Measurements from ENCODE around the gene ADCK1. TPM values are rescaled to one million over a fixed set of nuclear protein-coding genes. Genes with fewer than 3 reads are reported as not detected.
"Not testable (repeated sequence)": the region's sequence is repeated elsewhere in the genome, so short reads cannot be mapped to it uniquely, and the experiment has no call there.

The ADCK1 gene
- total RNA-seq, 1 donor from 2014 or later = 10.3 TPM

DNA sequence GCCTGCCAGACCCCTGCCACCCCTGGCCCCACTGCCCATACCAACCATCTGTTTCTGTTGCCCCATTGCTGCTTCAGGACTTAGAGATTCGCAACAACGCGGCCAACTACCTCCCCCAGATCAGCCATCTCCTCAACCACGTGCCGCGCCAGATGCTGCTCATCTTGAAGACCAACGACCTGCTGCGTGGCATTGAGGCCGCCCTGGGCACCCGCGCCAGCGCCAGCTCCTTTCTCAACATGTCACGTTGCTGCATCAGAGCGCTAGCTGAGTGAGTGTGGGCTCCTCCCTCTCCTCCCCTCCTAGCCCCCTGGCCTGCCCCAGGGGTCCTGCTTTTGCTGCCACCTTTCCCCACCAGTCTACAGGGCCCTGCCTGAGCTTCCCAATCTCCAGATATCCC lies 131.5 kb downstream of the ADCK1 start:
- TF ChIP-seq, protein P1, sequence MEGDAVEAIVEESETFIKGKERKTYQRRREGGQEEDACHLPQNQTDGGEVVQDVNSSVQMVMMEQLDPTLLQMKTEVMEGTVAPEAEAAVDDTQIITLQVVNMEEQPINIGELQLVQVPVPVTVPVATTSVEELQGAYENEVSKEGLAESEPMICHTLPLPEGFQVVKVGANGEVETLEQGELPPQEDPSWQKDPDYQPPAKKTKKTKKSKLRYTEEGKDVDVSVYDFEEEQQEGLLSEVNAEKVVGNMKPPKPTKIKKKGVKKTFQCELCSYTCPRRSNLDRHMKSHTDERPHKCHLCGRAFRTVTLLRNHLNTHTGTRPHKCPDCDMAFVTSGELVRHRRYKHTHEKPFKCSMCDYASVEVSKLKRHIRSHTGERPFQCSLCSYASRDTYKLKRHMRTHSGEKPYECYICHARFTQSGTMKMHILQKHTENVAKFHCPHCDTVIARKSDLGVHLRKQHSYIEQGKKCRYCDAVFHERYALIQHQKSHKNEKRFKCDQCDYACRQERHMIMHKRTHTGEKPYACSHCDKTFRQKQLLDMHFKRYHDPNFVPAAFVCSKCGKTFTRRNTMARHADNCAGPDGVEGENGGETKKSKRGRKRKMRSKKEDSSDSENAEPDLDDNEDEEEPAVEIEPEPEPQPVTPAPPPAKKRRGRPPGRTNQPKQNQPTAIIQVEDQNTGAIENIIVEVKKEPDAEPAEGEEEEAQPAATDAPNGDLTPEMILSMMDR (IDR thresholded peaks at IDR 0.05; ENCODE audit: borderline replicate concordance) = no peak
- no peak for DNase-seq
- no peak overlapping the region for H3K27ac ChIP-seq (replicated peaks)
- no peak overlapping the region for H3K4me3 ChIP-seq
- intact Hi-C loops (cut with micrococcal nuclease) = no loop called here
- peaks cover 10% of the 10 kb centered on the region for H3K9me3 ChIP-seq (replicated peaks)
- no peaks in the 10 kb centered on the region for H3K27me3 ChIP-seq (ENCODE audit: low read depth)
- H3K4me1 ChIP-seq = no peaks in the 10 kb centered on the region
- H3K36me3 ChIP-seq = peaks cover 54% of the 10 kb centered on the region

DNA sequence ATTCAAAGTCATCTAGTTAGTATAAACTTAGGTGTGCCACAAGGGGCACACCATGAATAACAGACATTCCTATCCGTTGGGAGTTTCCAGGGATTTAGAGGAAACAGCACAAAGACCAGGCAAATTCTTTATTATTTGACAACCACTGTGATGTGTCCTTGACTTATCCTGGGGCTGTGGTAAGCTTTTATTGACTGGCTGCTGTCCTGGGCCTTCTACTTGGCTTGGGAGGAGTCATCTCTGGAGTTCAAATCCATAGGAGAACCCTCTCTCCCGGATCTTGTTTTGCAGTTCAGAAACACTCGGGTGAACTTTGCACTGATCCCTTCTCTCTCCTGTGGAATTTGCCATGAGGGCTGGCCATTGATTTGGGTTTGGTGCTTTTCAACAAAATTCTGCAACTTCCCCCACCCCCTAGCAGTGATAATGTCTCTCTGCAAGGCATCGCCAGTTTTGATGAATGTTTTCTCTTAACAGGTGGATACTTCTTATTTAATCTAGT lies 136.3 kb downstream of the ADCK1 start:
- TF ChIP-seq, protein P1 (IDR thresholded peaks at IDR 0.05; ENCODE audit: borderline replicate concordance) = no peak
- Histone ChIP-seq H3K36me3 (peaks cover 51% of the 10 kb centered on the region), H3K4me1 (no peaks in the 10 kb centered on the region), H3K27me3 (ENCODE audit: low read depth) (no peaks in the 10 kb centered on the region), H3K4me3 (no peak overlapping the region), H3K9me3 (replicated peaks) (peaks cover 19% of the 10 kb centered on the region), H3K27ac (replicated peaks) (no peak overlapping the region)
- intact Hi-C loops (cut with micrococcal nuclease) = no loop called here
- DNase-seq = no peak

DNA sequence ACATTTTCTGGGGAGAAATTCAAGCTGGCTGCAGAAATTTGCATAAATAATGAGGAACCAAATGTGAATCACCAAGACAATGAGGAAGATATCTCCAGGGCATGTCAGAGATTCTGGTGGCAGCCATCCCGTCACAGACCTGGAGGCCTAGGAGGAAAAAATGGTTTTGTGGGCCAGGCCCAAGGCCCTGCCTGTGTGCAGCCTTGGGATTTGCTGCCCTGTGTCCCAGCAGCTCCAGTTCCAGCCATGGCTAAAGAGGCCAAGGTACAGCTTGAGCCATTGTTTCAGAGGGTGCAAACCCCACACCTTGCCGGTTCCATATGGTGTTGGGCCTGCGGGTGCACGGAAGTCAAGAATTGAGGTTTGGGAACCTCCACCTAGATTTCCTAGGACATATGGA lies 147.5 kb downstream of the ADCK1 start:
- H3K27me3 ChIP-seq (ENCODE audit: low read depth) = peaks cover 5% of the 10 kb centered on the region
- no peak for DNase-seq
- no peak overlapping the region for H3K4me3 ChIP-seq
- peaks cover 7% of the 10 kb centered on the region for H3K9me3 ChIP-seq (replicated peaks)
- intact Hi-C loops (cut with micrococcal nuclease) = no loop called here
- H3K4me1 ChIP-seq = no peaks in the 10 kb centered on the region
- TF ChIP-seq, protein P1 (IDR thresholded peaks at IDR 0.05; ENCODE audit: borderline replicate concordance) = no peak
- H3K36me3 ChIP-seq = no peaks in the 10 kb centered on the region
- H3K27ac ChIP-seq (replicated peaks) = no peak overlapping the region

DNA sequence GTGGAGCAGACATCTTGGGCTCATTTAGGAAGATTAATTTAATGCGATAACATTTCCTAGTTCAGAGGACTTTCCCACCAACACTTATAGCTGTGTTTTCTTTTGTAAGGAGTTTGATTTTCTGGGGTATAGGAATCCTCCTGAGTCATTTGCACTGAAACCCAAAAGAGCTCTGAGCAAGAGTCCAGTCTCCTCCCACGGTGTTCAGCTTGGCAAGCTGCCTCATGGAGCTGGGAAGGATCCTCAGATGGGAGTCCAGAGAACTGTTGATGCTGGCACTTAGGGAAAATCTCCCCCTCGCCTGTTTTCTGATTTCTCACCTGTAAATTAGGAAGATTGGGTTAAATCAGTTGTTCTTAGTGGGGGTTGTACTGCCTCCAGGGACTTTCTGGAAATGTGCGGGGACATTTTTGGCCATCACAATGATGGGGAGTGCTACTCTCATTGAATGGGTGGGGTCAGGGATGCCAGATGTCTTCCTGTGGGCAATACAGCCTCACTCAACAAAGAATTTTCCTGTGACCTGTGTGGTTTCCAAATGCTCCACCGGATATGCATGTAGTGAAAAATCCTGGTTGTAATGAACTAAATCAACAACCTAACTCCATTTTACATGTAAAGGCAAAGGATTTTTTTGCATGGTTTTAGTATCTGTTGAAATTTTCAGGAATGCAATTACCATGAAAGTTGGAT lies 150.6 kb downstream of the ADCK1 start:
- no peaks in the 10 kb centered on the region for H3K36me3 ChIP-seq
- H3K4me3 ChIP-seq = no peak overlapping the region
- H3K4me1 ChIP-seq = no peaks in the 10 kb centered on the region
- DNase-seq = no peak
- no peak overlapping the region for H3K27ac ChIP-seq (replicated peaks)
- intact Hi-C loops (cut with micrococcal nuclease) = no loop called here
- peaks cover 33% of the 10 kb centered on the region for H3K27me3 ChIP-seq (ENCODE audit: low read depth)
- peaks cover 13% of the 10 kb centered on the region for H3K9me3 ChIP-seq (replicated peaks)
- TF ChIP-seq, protein P1 (IDR thresholded peaks at IDR 0.05; ENCODE audit: borderline replicate concordance) = no peak

DNA sequence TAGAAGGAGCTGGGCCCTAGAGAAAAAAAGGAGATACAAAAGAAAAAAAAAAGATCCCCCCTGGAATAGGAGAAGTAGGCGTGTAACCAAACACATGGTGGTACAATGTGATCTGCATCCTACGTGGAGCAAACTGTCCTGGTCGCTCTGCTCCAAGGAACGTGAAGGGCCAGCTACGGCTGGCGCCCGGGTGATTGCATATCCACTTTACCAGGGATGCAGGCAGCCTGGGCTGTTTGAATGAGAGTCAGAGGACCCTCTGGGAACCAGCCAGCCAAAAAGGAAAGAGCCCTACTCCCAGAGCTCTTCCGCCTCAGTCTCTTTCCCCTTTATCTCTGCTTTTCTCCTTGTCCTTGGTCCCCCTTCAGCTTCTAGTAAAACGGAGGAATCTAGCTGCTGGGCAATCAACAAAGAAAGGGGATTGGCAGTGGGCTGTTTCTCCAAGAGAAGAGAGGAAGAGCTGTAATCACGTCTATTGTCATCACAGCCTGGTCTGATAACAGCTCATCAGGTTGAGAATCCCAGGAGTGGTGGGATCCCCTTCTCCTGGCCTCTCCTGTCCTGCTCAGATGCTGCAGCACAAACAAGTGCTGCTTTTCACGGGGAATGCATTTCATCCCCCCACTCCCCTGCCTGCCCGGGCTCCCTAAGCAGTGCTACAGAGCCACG lies 156.0 kb downstream of the ADCK1 start:
- DNase-seq = no peak
- intact Hi-C loops (cut with micrococcal nuclease) = no loop called here
- TF ChIP-seq, protein P1 (IDR thresholded peaks at IDR 0.05; ENCODE audit: borderline replicate concordance) = no peak

DNA sequence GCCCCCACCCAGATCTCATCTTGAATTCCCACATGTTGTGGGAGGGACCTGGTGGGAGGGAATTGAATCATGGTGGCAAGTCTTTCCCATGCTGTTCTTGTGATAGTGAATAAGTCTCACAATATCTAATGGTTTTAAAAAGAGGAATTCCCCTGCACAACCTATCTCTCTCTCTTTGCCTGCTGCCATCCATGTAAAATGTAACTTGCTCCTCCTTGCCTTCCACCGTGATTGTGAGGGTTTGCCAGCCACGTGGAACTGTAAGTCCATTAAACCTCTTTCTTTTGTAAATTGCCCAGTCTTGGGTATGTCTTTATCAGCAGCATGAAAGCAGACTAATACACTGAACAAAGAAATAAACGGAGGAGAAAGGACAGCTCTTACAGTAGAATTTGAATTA lies 159.8 kb downstream of the ADCK1 start:
- H3K9me3 ChIP-seq (replicated peaks); H3K36me3 ChIP-seq; H3K4me3 ChIP-seq; H3K27ac ChIP-seq (replicated peaks); DNase-seq; H3K4me1 ChIP-seq; intact Hi-C loops (cut with micrococcal nuclease): not testable (repeated sequence)
- peaks cover 38% of the 10 kb centered on the region for H3K27me3 ChIP-seq (ENCODE audit: low read depth)

More for the DNA sequence above, 156.0 kb downstream of the ADCK1 start:
- no peaks in the 10 kb centered on the region for H3K4me1 ChIP-seq
- peaks cover 49% of the 10 kb centered on the region for H3K27me3 ChIP-seq (ENCODE audit: low read depth)
- no peak overlapping the region for H3K27ac ChIP-seq (replicated peaks)
- H3K9me3 ChIP-seq (replicated peaks) = peaks cover 10% of the 10 kb centered on the region
- no peak overlapping the region for H3K4me3 ChIP-seq
- no peaks in the 10 kb centered on the region for H3K36me3 ChIP-seq

All from left ventricle myocardium inferior (tissue), 1 donor.